ENCODE measurements around the gene PRKAG2.

Gene PRKAG2

GRCh38 chr7:151740081-151740851 lies 136.6 kb downstream of the PRKAG2 start:
- no peak for DNase-seq

- DNase-seq, result no peak
These were observed 138.0 kb downstream of the PRKAG2 start for GRCh38 chr7:151738925-151739324.

GRCh38 chr7:151736403-151736909 lies 140.5 kb downstream of the PRKAG2 start:
- DNase-seq, result no peak

GRCh38 chr7:151735851-151736402 lies 141.0 kb downstream of the PRKAG2 start:
- DNase-seq, result no peak

GRCh38 chr7:151735186-151735850 lies 141.6 kb downstream of the PRKAG2 start:
- no peak for DNase-seq

- DNase-seq, result no peak
These were observed 143.9 kb downstream of the PRKAG2 start for GRCh38 chr7:151732834-151733592.

GRCh38 chr7:151732292-151732691 lies 144.6 kb downstream of the PRKAG2 start:
- DNase-seq, result no peak

GRCh38 chr7:151731022-151731441 lies 145.9 kb downstream of the PRKAG2 start:
- no peak for DNase-seq

GRCh38 chr7:151730591-151730990 lies 146.3 kb downstream of the PRKAG2 start:
- DNase-seq, result no peak

- no peak for DNase-seq
These were observed 147.4 kb downstream of the PRKAG2 start for GRCh38 chr7:151729521-151729921.

- DNase-seq, result no peak
These were observed 148.2 kb downstream of the PRKAG2 start for GRCh38 chr7:151728746-151729145.

- DNase-seq, result no peak
These were observed 148.6 kb downstream of the PRKAG2 start for GRCh38 chr7:151728286-151728660.

- DNase-seq, result peak; percentile 41
These were observed 149.2 kb downstream of the PRKAG2 start for GRCh38 chr7:151727579-151728285.

GRCh38 chr7:151726652-151727578 lies 150.0 kb downstream of the PRKAG2 start:
- no peak for DNase-seq

- no peak for DNase-seq
These were observed 150.9 kb downstream of the PRKAG2 start for GRCh38 chr7:151725844-151726651.

GRCh38 chr7:151724920-151725584 lies 151.9 kb downstream of the PRKAG2 start:
- DNase-seq, result no peak

- DNase-seq, result no peak
These were observed 152.5 kb downstream of the PRKAG2 start for GRCh38 chr7:151724250-151724915.

- no peak for DNase-seq
These were observed 153.6 kb downstream of the PRKAG2 start for GRCh38 chr7:151723321-151723720.

GRCh38 chr7:151722533-151722932 lies 154.4 kb downstream of the PRKAG2 start:
- no peak for DNase-seq
